Sigmoid colon (tissue), 7 donors: ENCODE results near the gene GPATCH1. TPM values are rescaled to one million over a fixed set of nuclear protein-coding genes. Genes with fewer than 3 reads are reported as not detected.
"Not testable (repeated sequence)": the region's sequence is repeated elsewhere in the genome, so short reads cannot be mapped to it uniquely, and the experiment has no call there.

Experiments used
- DNase-seq: peaks from one replicate; pipeline ENCODE4 v3.0.0-alpha.2; 2019
- H3K27ac ChIP-seq, 4 donors: fragments of 200-600 bp; sonication (generic); one replicate each; pipeline ENCODE4 v1.5.1; 2016 to 2019; ENCODE audit warnings: mild to moderate bottlenecking in 1 of 4
- H3K27me3 ChIP-seq, 3 donors: fragments of 200-600 bp; sonication (generic); one replicate each; pipeline ENCODE4 v1.5.1; 2019; ENCODE audit warnings: mild to moderate bottlenecking in 1 of 3
- H3K36me3 ChIP-seq, 4 donors: fragments of 200-600 bp; sonication (generic); one replicate each; pipeline ENCODE4 v1.5.1; 2016 to 2019
- H3K4me1 ChIP-seq, 4 donors: fragments of 200-600 bp; sonication (generic); one replicate each; pipeline ENCODE4 v1.5.1; 2017 to 2019
- H3K4me3 ChIP-seq, 4 donors: fragments of 200-600 bp; sonication (generic); one replicate each; pipeline ENCODE4 v1.5.1; 2017 to 2019; ENCODE audit warnings: mild to moderate bottlenecking in 2 of 4, moderate library complexity in 1 of 4
- H3K9me3 ChIP-seq, 4 donors: fragments of 200-600 bp in 3 of 4; sonication (generic) in 3 of 4; one replicate each; pipeline versions ENCODE4 v1.5.1 to v1.6.1; 2013 to 2019
- EP300 ChIP-seq, 4 donors: sonication (generic); formaldehyde crosslinking; IDR thresholded peaks; one replicate each; pipeline ENCODE4 v1.6.1; 2017; ENCODE audit warnings: antibody characterized with exemption in 4 of 4
- POLR2A ChIP-seq, 2 donors: fragments of 450-650 bp; IDR thresholded peaks; one replicate each; pipeline ENCODE4 v1.6.1; 2016; ENCODE audit warnings: antibody characterized with exemption in 2 of 2, mild to moderate bottlenecking in 2 of 2, moderate library complexity in 2 of 2
- POLR2AphosphoS5 ChIP-seq, 4 donors: sonication (generic); formaldehyde crosslinking; IDR thresholded peaks; one replicate each; pipeline ENCODE4 v1.6.1; 2017; ENCODE audit warnings: antibody characterized with exemption in 4 of 4
- WGBS, 2 donors: extraction: QIAGEN DNeasy Blood & Tissue Kit; methylation state at CpG; one replicate each; pipeline ENCODE4 v1.1.7; 2013; 5-methylcytosine and 5-hydroxymethylcytosine counted together
- intact Hi-C: fragments of 100-400 bp; cut with DNase I; formaldehyde crosslinking; loops from one replicate; pipeline ENCODE4 v1.15.1; 2023
- polyA plus RNA-seq, 3 donors: library from polyadenylated mRNA; stranded (reverse); fragments of 200-250 nt; gene quantifications; one replicate each; pipeline ENCODE4 v1.2.3, GENCODE V29; 2013
- total RNA-seq, 4 donors: library from RNA; depleted of rRNA; stranded (reverse); fragments of >200 nt; gene quantifications; one replicate each; pipeline ENCODE4 v1.1.0, GENCODE V29; 2016
- TF ChIP-seq, protein P1 (sequence below), 4 experiments: fragments of 450-650 bp in 3 of 4; fragments of 200-600 bp in 1 of 4; IDR thresholded peaks; one replicate each; pipeline ENCODE4 v1.5.1; 2016 to 2019; ENCODE audit warnings: antibody characterized with exemption in 4 of 4, mild to moderate bottlenecking in 3 of 4, moderate library complexity in 2 of 4
- donor health status: healthy with polysubstance abuse.
- donor health status: Bipolar disorder and iron deficiency.
- donor health status: healthy.

GPATCH1 gene, protein sequence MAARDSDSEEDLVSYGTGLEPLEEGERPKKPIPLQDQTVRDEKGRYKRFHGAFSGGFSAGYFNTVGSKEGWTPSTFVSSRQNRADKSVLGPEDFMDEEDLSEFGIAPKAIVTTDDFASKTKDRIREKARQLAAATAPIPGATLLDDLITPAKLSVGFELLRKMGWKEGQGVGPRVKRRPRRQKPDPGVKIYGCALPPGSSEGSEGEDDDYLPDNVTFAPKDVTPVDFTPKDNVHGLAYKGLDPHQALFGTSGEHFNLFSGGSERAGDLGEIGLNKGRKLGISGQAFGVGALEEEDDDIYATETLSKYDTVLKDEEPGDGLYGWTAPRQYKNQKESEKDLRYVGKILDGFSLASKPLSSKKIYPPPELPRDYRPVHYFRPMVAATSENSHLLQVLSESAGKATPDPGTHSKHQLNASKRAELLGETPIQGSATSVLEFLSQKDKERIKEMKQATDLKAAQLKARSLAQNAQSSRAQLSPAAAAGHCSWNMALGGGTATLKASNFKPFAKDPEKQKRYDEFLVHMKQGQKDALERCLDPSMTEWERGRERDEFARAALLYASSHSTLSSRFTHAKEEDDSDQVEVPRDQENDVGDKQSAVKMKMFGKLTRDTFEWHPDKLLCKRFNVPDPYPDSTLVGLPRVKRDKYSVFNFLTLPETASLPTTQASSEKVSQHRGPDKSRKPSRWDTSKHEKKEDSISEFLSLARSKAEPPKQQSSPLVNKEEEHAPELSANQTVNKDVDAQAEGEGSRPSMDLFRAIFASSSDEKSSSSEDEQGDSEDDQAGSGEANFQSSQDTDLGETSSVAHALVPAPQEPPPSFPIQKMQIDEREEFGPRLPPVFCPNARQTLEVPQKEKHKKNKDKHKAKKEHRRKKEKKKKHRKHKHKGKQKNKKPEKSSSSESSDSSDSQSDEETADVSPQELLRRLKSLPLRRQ
- total RNA-seq = 1 to 10 TPM; 5.3 to 10.0 (median 7.4) TPM
- 1 to 10 TPM; 5.4 to 7.2 (median 5.8) TPM for polyA plus RNA-seq

DNA sequence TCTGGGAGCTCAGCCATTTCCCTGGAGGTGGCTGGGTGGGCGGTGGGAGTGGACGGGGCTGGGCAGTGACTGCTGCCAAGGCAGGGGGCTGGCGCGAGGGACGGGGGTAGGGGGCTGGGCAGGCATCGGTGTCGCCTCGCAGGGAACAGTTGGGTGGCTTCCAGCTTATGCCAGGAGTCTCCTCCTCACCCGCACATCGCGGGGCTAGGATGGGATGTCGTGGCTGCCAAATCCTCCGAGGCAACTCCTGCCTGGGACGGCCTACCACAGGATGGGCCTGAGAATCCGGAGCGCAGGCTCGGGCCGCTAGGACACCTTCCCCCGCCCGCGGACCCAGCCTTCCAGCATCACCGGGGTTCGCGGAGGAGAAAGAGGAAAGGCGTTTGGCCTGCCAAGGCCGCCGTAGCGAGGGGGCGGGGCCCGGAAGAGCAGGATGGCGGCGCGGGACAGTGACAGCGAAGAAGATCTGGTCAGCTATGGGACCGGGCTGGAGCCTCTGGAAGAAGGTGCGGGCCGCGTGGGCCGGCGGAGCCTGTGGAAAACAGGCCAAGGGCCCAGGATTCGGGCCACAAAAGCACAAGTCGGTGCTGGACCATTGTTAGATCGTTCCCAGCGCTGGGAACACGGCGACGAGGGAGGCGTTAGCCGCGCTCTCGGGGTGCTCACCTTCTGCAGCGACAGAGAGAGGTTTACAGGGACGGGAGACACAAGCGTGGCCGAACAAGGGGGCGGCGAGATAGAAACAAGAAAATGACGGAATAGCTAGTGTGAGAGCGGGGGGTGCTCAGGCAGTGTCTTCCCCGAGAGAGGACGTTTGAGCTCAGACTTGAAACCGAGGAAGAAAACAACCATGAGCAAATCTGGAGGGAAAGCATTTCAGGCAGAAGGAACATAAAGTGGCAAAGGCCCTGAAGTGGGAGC, at the start of gene GPATCH1:
TSS of gene GPATCH1 (plus strand) at position 421 of the 921 bp plus-strand sequence. CDS start at position 434, 13 bp downstream.
- peak in 1 of 2 donors; percentile 26 for TF ChIP-seq POLR2A (IDR thresholded peaks at IDR 0.05)
- no peak for TF ChIP-seq EP300 (IDR thresholded peaks at IDR 0.05)
- TF ChIP-seq, protein P1, sequence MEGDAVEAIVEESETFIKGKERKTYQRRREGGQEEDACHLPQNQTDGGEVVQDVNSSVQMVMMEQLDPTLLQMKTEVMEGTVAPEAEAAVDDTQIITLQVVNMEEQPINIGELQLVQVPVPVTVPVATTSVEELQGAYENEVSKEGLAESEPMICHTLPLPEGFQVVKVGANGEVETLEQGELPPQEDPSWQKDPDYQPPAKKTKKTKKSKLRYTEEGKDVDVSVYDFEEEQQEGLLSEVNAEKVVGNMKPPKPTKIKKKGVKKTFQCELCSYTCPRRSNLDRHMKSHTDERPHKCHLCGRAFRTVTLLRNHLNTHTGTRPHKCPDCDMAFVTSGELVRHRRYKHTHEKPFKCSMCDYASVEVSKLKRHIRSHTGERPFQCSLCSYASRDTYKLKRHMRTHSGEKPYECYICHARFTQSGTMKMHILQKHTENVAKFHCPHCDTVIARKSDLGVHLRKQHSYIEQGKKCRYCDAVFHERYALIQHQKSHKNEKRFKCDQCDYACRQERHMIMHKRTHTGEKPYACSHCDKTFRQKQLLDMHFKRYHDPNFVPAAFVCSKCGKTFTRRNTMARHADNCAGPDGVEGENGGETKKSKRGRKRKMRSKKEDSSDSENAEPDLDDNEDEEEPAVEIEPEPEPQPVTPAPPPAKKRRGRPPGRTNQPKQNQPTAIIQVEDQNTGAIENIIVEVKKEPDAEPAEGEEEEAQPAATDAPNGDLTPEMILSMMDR (IDR thresholded peaks at IDR 0.05) = no peak
- TF ChIP-seq POLR2AphosphoS5 (IDR thresholded peaks at IDR 0.05) = peak; percentile 67 to 83 (median 81)
- H3K36me3 ChIP-seq = no peaks in the 10 kb centered on the region
- peaks cover 0 to 19% (median 14%) of the 10 kb centered on the region in 4 donors for H3K4me1 ChIP-seq
- H3K9me3 ChIP-seq = no peaks in the 10 kb centered on the region
- intact Hi-C loops = loop anchor here (2.0 kb wide), 1 partner anchor 104 kb away; no protein-coding TSS in a partner anchor
- H3K27me3 ChIP-seq = no peaks in the 10 kb centered on the region
- WGBS, 2 donors = 0 to 1% methylated on average over 62 of the region's 62 CpGs
- H3K4me3 ChIP-seq = peak within 1 kb of the TSS; percentile 74 to 94 (median 85)
- peak within 1 kb of the TSS; percentile 70 to 84 (median 80) for H3K27ac ChIP-seq
- peak; percentile 92 for DNase-seq

DNA sequence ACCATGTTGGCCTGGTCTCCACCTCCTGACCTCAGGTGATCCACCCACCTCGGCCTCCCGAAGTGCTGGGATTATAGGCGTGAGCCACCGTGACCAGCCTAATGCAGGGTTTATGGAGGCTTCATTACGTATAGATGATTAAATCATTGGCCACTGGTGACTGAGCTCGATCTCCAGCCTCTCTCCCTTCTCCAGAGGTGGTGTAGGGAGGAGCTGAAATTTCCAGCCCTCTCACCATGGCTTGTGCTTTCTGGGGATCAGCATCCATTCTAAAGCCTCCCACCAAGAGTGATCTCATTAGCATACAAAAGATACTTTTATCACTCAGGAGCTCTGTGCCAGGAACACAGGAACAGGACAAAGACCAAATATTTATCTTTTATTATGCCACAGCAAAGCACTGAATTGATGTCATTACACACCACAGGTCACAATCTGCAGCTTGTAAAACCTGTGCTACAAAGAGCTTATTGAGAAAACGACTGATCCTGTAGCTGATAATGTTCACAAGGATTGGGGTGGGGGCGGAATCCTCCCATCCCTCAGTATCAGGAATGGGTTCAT, 48.7 kb upstream of the GPATCH1 start:
- DNase-seq = no peak
- Histone ChIP-seq H3K9me3 (no peaks in the 10 kb centered on the region), H3K27ac (no peak overlapping the region), H3K4me1 (no peaks in the 10 kb centered on the region), H3K4me3 (no peak overlapping the region), H3K36me3 (no peaks in the 10 kb centered on the region), H3K27me3 (no peaks in the 10 kb centered on the region)
- 24 to 61% methylated on average over 8 of the region's 8 CpGs for WGBS, 2 donors
- intact Hi-C loops = no loop called here
- TF ChIP-seq, protein P1 (IDR thresholded peaks at IDR 0.05) = no peak
- TF ChIP-seq POLR2A (IDR thresholded peaks at IDR 0.05) (no peak), EP300 (IDR thresholded peaks at IDR 0.05) (no peak), POLR2AphosphoS5 (IDR thresholded peaks at IDR 0.05) (no peak)

DNA sequence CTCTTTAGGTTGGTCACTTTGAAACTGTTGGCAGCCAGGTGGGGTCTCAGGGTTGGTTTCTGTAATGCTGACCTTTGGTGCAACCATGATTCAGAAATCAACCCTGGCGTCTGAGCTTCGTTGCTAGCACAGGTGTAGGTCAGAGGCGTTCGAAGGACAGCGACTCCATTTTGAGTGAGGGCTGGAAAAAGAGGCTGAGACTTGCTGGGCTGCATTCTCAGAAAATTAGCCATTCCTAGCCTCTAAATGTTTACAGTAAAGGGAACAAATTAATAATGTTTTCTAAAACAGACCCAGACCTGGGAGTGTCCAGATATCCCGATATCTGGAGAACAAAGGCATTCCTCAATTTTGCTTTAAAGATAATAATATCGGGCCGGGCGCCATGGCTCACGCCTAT, 45.5 kb upstream of the GPATCH1 start:
- intact Hi-C loops = no loop called here
- TF ChIP-seq POLR2A (IDR thresholded peaks at IDR 0.05) (no peak), POLR2AphosphoS5 (IDR thresholded peaks at IDR 0.05) (no peak), EP300 (IDR thresholded peaks at IDR 0.05) (no peak)
- TF ChIP-seq, protein P1 (IDR thresholded peaks at IDR 0.05) = no peak

GRCh38 chr19:33036370-33037167, 44.4 kb upstream of the GPATCH1 start:
- WGBS, 2 donors = 95 to 96% methylated on average over 45 of the region's 45 CpGs
- H3K9me3 ChIP-seq, H3K4me1 ChIP-seq, H3K4me3 ChIP-seq, H3K36me3 ChIP-seq, DNase-seq, H3K27me3 ChIP-seq, intact Hi-C loops, H3K27ac ChIP-seq: not testable (repeated sequence)

More for the DNA sequence above, 45.5 kb upstream of the GPATCH1 start:
- Histone ChIP-seq H3K36me3 (no peaks in the 10 kb centered on the region), H3K27ac (no peak overlapping the region), H3K9me3 (no peaks in the 10 kb centered on the region), H3K4me1 (no peaks in the 10 kb centered on the region), H3K4me3 (no peak overlapping the region), H3K27me3 (no peaks in the 10 kb centered on the region)
- 94 to 96% methylated on average over 10 of the region's 10 CpGs for WGBS, 2 donors
- DNase-seq = no peak
